Left lobe of liver (tissue), 2 donors: ENCODE measurements around the gene EHBP1. TPM values are rescaled to one million over a fixed set of nuclear protein-coding genes. Genes with fewer than 3 reads are reported as not detected.
A peak's percentile ranks its signal among the peaks of the same experiment; 100 is the strongest.
"Not testable (repeated sequence)": the region's sequence is repeated elsewhere in the genome, so short reads cannot be mapped to it uniquely, and the experiment has no call there.

Experiments
- ATAC-seq: fragments of 200-7000 bp; cut with Tn5 transposase; one replicate; pipeline ENCODE4 v1.9.1; 2020; ENCODE audit warnings: mild to moderate bottlenecking, moderate library complexity
- DNase-seq: peaks from one replicate; pipeline ENCODE4 v3.0.0-alpha.2; 2020; ENCODE audit warnings: low spot score
- total RNA-seq: library from RNA; stranded (reverse); gene quantifications from one replicate; pipeline ENCODE4 v1.2.1, GENCODE V29; 2021
- donor health status: DM: no; HTN: no; CAD: no; lungs with moderate emphysema.
- donor health status: DM: no; HTN: yes; CAD: no.

The EHBP1 gene
- total RNA-seq, 1 donor from 2014 or later = 50.0 TPM

DNA sequence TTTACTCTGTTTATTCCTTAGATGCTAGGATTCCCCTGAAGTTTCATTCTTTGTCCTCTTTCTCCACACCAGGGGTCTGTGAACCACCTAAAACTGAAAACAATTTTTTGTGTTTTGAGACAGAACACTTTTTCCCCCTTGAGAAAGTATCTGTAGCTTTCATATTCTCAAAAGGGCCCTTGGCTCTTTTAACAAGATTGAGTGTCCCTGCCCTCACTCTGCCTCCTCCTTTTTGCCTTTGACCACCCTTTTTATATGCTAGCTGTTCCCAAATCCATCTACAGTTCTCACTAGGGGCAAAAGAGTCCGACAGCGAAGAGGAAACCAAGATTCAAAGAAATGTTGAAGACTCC is 883 bp upstream of the EHBP1 start:
- no peak for ATAC-seq

GRCh38 chr2:62705859-62706720 is 577 bp downstream of the EHBP1 start:
- peak; percentile 82 for DNase-seq
- peak; percentile 58 for ATAC-seq

More for the DNA sequence above, 883 bp upstream of the EHBP1 start:
- DNase-seq = no peak

DNA sequence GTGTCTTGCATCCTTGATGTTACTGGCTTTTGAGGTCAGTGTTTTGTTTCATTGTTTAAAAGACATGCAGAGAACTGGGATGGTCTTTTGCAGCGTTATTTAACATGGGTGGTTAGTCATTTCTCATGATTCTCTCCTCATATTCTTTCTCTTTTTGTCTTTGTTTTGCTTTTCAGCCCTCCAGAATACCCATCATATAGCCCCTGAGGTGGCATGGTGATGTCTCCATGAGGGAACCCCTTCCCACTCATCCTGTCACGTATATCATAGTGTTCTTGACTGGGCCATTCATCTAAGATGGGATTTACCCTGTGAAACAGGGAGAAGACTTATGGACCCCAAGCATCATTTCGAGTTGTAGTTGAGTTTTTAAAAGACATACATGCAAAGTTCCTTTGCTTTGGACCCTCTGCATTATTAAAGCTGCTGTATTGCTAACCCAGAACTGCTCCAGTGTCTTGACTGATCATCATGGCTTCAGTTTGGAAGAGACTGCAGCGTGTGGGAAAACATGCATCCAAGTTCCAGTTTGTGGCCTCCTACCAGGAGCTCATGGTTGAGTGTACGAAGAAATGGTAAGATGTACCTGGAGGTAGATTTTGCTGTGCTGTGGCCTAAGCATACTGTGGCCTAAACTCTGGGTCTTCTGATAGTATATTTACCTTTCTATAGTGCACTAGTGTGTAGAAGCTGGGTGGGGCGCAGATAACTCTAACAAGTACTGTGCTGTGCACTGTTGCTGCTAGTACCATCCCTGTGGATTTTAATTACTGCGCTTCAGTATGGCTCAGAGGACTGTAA is 1.4 kb downstream of the EHBP1 start:
- ATAC-seq (no peak), DNase-seq (no peak)

GRCh38 chr2:62708751-62709150 is 3.2 kb downstream of the EHBP1 start:
- DNase-seq (no peak), ATAC-seq (no peak)

DNA sequence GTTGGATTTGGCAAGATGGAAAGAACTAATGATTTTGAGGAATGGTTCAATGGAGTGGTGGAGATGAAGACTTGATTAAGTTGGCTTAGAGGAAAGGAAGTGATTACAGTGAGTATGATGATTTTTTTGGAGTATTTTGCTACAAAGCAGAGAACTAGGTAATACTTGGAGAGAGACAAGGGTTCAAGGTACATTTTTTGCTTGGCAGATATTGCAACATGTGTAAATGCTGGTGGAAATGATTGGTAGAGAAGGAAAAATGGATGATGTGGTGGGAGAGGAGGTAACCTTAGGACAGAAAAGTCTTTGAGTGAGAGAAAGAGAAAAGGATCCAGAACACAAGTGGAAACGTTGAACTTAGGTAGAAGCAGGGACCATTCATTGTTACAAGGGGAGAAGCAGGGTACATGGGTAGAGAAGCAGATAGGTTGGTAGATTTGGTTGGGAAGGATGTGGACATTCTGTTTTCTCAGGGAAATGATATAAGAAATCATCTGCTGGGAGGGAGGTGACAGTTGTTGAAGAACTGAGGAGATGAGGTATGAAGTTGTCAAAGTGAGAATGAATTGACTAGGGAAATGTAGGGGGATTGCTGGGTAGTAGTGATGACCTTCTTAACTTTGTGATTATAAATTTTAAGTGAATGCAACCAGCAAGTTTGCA is 6.5 kb downstream of the EHBP1 start:
- peak; percentile 79 for ATAC-seq
- DNase-seq = no peak

DNA sequence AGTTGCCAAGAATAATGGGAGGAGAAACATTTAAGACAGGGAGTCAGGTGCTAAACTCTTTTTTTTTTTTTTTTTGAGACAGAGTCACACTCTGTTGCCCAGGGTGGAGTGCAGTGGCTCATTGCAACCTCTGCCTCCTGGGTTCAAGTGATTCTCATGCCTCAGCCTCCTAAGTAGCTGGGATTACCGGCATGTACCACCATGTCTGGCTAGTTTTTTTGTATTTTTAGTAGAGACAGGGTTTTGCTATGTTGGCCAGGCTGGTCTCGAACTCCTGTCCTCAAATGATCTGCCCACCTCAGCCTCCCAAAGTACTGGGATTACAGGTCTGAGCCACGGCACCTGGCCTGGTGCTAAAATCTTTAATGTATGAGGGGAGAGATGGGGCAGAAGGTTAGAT is 7.7 kb downstream of the EHBP1 start:
- ATAC-seq, DNase-seq: not testable (repeated sequence)

- no peak for DNase-seq
- no peak for ATAC-seq
Measured at GRCh38 chr2:62713837-62714236, 8.3 kb downstream of the EHBP1 start.

- DNase-seq (no peak), ATAC-seq (no peak)
Measured at GRCh38 chr2:62716768-62717167, 11.3 kb downstream of the EHBP1 start.

DNA sequence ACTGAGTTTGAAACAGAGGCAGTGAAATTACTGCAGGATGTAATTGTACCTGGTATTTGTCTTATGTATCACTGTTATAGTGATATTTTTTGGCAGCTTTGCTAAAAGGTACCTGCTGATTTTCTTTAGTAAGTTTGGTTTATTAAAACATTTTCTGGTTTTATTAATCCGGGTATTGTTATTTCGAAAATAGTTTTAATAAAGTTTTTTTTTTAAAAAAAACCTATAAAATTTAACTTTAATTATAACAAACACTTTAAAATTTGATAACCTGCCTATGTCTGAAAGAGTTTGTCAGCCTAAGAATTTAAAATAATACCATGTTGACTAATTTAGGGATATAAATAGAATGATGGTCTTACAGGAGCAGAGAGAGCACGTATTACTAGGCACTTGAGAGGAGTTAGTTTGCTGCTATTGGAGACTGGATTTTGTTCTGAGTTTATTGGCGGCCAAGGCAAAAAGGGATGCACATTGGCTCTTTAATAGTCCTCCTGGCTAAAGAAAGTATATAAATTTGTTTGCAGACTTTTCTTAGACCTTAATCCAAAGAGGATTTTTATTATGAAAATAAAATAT is 12.1 kb downstream of the EHBP1 start:
- ATAC-seq (no peak), DNase-seq (no peak)

DNA sequence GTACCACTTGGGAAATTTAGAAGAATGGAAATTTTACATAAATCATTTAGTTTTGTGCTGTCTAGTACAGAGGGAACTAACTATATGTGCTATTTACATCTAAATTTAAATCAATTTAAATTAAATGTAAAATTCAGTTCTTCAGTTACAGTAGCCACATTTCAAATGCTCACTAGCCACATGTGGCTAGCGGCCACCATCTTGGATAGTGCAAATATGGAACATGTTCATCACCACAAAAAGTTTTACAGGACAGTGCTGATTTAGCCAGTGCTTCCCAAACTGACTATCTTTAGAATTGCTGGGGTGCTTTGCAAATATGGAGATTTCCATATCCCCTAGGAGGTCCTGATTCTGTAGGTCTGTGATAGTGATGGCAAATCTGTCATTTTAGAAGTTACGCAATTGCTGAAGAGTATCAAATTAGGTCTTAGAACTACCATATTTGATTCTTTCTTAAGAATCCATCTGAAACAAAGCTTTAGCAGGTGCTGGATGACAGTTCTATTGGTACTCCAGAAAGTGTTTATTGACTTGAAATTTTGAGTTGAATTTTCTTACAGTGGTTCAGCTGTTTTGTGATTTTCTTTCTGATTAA is 12.8 kb downstream of the EHBP1 start:
- ATAC-seq = no peak

DNA sequence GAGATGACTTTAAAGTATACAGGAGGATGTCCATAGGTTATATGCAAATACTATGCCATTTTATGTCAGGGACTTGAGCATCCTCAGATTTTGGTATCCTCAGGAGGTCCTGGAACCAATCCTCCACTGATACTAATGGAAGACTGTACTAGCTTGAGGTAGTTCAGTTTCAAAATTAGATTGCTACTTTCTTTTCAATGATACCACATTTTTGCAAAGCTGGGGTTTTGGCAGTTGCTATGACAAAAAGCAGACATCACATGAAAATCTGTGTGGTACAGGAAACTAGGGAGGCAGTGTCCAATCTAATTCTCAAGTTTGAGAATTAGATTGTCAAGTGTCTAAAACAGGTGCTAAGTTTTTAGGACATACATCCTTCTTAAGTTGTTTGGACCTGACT is 14.2 kb downstream of the EHBP1 start:
- no peak for DNase-seq

More for the DNA sequence above, 12.8 kb downstream of the EHBP1 start:
- DNase-seq = no peak

GRCh38 chr2:62722679-62723078 is 17.2 kb downstream of the EHBP1 start:
- ATAC-seq = no peak

More for the DNA sequence above, 14.2 kb downstream of the EHBP1 start:
- no peak for ATAC-seq

GRCh38 chr2:62723253-62723652 is 17.7 kb downstream of the EHBP1 start:
- no peak for ATAC-seq
- no peak for DNase-seq

More at GRCh38 chr2:62722679-62723078, 17.2 kb downstream of the EHBP1 start:
- DNase-seq = no peak

DNA sequence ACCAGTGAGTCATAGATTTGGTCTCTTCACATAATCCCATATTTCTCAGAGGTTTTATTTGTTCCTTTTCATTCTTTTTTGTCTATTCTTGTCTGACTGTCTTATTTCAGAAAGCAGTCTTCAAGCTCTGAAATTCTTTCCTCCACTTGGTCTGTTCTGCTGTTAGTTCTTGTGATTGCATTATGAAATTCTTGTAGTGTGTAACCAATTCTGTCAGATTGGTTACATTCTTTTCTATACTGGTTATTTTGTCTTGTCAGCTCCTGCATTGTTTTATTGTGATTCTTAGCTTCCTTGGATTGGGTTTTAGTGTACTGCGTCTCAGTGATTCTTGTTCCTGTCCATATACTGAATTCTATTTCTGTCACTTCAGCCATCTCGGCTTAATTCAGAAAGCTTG is 18.6 kb downstream of the EHBP1 start:
- DNase-seq = no peak
- no peak for ATAC-seq

DNA sequence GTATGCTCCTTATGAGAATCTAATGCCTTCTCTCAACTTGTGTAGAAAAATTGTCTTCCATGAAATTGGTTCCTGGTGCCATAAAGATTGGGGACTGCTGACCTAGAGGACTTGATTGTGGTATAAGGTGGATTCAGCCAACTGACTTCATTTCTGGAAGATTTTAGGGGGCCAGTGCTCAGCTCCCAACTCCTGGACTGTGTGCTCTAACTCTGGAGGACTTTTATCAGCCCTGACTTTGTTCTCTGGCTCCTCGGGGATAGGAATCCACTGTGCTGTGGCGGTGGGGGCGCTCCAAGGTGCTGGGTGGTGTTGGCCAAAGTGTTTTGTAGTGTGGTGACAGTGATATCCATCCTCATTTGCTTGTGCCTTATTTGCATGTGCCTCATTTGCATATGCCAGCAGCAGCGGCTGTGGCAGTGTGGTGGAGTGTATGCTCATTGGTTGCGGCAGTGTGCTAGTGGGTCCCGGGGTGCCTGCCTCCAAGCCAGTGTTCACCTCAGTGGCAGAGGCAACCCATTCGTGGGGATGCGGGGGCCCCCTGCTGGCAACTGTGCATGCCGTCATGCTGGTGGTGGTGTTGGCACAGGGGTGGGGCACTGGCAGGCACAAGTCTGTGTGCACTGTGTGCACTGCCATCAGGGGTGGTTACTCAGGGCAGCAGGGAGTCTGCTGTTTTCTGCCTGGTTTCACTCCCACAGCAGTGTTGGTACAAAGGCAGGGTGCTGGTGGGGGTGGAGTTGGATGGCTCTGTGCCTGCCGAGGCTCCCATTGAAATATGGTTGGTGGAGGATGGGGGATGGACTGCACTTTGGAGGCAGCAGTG is 19.6 kb downstream of the EHBP1 start:
- no peak for DNase-seq
- ATAC-seq = peak; percentile 67

DNA sequence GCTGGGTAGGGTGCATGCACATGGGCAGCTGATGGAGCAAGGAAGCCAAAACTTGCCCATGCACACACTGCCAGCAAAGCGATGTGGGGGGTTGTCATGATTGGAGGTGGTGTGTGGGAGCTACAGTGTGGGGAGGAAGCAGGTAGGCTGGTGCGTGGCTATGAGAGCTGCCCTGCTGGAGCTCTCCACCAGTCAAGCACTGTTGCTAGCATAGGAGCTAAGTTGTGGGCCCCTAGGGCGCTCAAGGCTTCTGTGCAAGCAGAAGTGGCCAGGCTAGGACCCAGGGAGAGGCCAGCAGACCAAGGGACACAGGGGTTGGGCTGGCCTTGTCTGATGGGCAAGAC is 20.2 kb downstream of the EHBP1 start:
- ATAC-seq (peak; percentile 38), DNase-seq (no peak)

DNA sequence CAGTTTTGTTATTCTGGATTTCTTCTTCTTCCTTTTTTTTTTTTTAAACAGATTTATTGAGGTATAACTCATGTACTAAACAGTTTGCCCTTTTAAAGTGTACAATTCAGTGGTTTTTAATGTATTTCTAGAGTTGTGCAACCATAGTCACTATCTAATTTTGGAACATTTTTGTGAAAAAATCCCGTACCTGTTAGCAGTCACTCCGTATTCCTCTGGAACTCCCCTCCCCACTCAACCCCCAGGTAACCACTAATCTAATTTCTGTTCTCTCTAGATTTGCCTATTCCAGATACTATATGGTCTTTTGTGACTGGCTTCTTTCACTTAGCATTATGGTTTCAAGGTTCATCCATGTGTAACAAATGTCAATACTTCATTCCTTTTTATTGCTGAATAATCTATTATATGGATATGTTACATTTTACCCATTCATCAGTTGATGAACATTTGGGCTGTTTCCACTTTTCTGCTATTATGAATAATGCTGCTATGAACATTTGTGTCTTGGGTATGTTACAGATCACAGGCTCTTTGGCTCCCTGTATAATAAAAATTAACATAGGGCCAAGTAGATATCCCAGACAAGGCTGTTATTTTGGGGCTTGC is 21.9 kb downstream of the EHBP1 start:
- no peak for DNase-seq
- ATAC-seq = no peak

GRCh38 chr2:62727876-62728566 is 22.5 kb downstream of the EHBP1 start:
- no peak for ATAC-seq
- no peak for DNase-seq

GRCh38 chr2:62731275-62731674 is 25.8 kb downstream of the EHBP1 start:
- DNase-seq (no peak), ATAC-seq (no peak)
